CD4-positive, alpha-beta T cell (primary cell): ENCODE results near the gene RNF32. TPM values are rescaled to one million over a fixed set of nuclear protein-coding genes. Genes with fewer than 3 reads are reported as not detected.
"Not testable (repeated sequence)": the region's sequence is repeated elsewhere in the genome, so short reads cannot be mapped to it uniquely, and the experiment has no call there.

Experiments used
- ATAC-seq: fragments of 200-7000 bp; cut with Tn5 transposase; one replicate; pipeline ENCODE4 v1.10.0; 2022; ENCODE audit warnings: mild to moderate bottlenecking; ENCODE audit not compliant: poor library complexity
- CTCF ChIA-PET: fragments of 350-600 bp; sonication (Branson Sonifier 250); formaldehyde crosslinking; loops from one replicate; lab custom pipeline; 2021; ENCODE audit warnings: antibody characterized with exemption, inconsistent platforms; lab: Charles Lee
- POLR2A ChIA-PET: fragments of 350-600 bp; sonication (Branson Sonifier 250); formaldehyde crosslinking; loops from one replicate; lab custom pipeline; 2021; ENCODE audit warnings: antibody characterized with exemption, inconsistent platforms; lab: Charles Lee
- DNase-seq, 14 experiments: peaks; one replicate each; pipeline ENCODE4 v3.0.0-alpha.2; 2013 to 2020; ENCODE audit warnings: mixed read lengths in 2 of 14
- H3K27ac ChIP-seq, 2 donors: one replicate each; pipeline versions ENCODE4 v1.5.1 to v1.7.0; 2013; ENCODE audit warnings: low read length in 2 of 2, low read depth in 1 of 2, mild to moderate bottlenecking in 1 of 2
- H3K27me3 ChIP-seq, 2 experiments: 1 replicate in 1 of 2; 2 replicates in 1 of 2; pipeline versions ENCODE4 v1.6.1 to v1.7.0; 2013; ENCODE audit warnings: low read length in 2 of 2, control low read depth in 1 of 2, mild to moderate bottlenecking in 1 of 2, moderate library complexity in 1 of 2; ENCODE audit not compliant: insufficient read depth in 2 of 2, control insufficient read depth in 1 of 2
- H3K36me3 ChIP-seq: one replicate; pipeline ENCODE4 v1.6.1; 2013; ENCODE audit warnings: low read length, control low read depth; ENCODE audit not compliant: insufficient read depth
- H3K4me1 ChIP-seq: one replicate; pipeline ENCODE4 v1.6.1; 2013; ENCODE audit warnings: low read length, control low read depth; ENCODE audit not compliant: insufficient read depth
- H3K4me3 ChIP-seq: one replicate; pipeline ENCODE4 v1.5.1; 2013; ENCODE audit warnings: mild to moderate bottlenecking, low read length, moderate library complexity
- H3K9me3 ChIP-seq, 2 experiments: 1 replicate in 1 of 2; 2 replicates in 1 of 2; pipeline versions ENCODE4 v1.6.1 to v1.7.0; 2013; ENCODE audit warnings: low read length in 2 of 2, mild to moderate bottlenecking in 2 of 2, control low read depth in 1 of 2, moderate library complexity in 1 of 2; ENCODE audit not compliant: control insufficient read depth in 1 of 2, insufficient read depth in 1 of 2
- H3K27ac Mint-ChIP-seq: one replicate; pipeline ENCODE4 v1.8.0; 2020; ENCODE audit warnings: mixed read lengths
- H3K27me3 Mint-ChIP-seq: one replicate; pipeline ENCODE4 v1.8.0; 2021; ENCODE audit warnings: mixed read lengths
- H3K36me3 Mint-ChIP-seq: one replicate; pipeline ENCODE4 v1.8.0; 2021; ENCODE audit warnings: low read depth, mixed read lengths
- H3K4me1 Mint-ChIP-seq: one replicate; pipeline ENCODE4 v1.8.0; 2021; ENCODE audit warnings: low read depth, mixed read lengths
- H3K4me3 Mint-ChIP-seq: one replicate; pipeline ENCODE4 v1.8.0; 2020; ENCODE audit warnings: mild to moderate bottlenecking, mixed read lengths
- H3K9me3 Mint-ChIP-seq: one replicate; pipeline ENCODE4 v1.8.0; 2020; ENCODE audit warnings: mixed read lengths
- intact Hi-C, 2 experiments: fragments of 100-400 bp; cut with DNase I in 1 of 2; cut with micrococcal nuclease in 1 of 2; formaldehyde crosslinking; loops; one replicate each; pipeline versions ENCODE4 v1.15.1 to v1.9.0; 2023 to 2025; cut with DNase I, micrococcal nuclease
- total RNA-seq, 174 experiments: library from RNA in 2 of 174; stranded (reverse) in 2 of 174; gene quantifications; one replicate each; pipeline ENCODE4 v1.2.3 and lab custom pipeline; 2021 to 2026
- TF ChIP-seq, protein P1 (sequence below): fragments of 200-600 bp; IDR thresholded peaks from one replicate; pipeline ENCODE4 v1.8.0; 2022; ENCODE audit warnings: antibody characterized with exemption, mild to moderate bottlenecking

RNF32 gene
- total RNA-seq, 2 experiments from 2014 or later: 0.99 TPM; not detected in 1

DNA sequence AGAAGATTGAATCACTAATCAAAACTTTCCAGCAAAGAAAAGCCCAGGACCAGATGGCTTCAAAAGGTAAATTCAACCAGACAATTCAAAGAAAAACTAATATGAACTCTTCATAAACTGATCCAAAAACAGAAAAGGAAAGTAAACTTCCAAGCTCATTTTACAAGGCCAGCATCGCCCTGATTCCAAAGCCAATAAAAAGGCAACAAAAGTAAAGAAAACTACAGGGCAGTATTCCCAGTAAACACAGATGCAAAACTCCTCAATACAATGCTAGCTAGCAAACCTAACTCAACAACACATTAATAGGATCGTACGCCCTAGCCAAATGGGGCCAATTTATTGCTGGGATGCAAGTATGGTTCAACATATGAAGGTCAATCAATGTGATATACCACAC lies 53.1 kb downstream of the RNF32 start:
- Histone ChIP-seq H3K27me3 (no peaks in the 10 kb centered on the region), H3K36me3 (no peaks in the 10 kb centered on the region), H3K27ac (no peak overlapping the region), H3K9me3 (peaks cover 0 to 10% of the 10 kb centered on the region in 2 experiments), H3K4me1 (no peaks in the 10 kb centered on the region), H3K4me3 (no peak overlapping the region)
- DNase-seq (no peak), ATAC-seq (no peak)
- Mint-ChIP-seq H3K27ac (no peak overlapping the region), H3K9me3 (peaks cover 3% of the 10 kb centered on the region), H3K27me3 (no peaks in the 10 kb centered on the region), H3K36me3 (peaks cover 63% of the 10 kb centered on the region), H3K4me1 (peaks cover 4% of the 10 kb centered on the region), H3K4me3 (no peak overlapping the region)
- ChIA-PET CTCF (no interaction called here), POLR2A (no interaction called here)
- TF ChIP-seq, protein P1, sequence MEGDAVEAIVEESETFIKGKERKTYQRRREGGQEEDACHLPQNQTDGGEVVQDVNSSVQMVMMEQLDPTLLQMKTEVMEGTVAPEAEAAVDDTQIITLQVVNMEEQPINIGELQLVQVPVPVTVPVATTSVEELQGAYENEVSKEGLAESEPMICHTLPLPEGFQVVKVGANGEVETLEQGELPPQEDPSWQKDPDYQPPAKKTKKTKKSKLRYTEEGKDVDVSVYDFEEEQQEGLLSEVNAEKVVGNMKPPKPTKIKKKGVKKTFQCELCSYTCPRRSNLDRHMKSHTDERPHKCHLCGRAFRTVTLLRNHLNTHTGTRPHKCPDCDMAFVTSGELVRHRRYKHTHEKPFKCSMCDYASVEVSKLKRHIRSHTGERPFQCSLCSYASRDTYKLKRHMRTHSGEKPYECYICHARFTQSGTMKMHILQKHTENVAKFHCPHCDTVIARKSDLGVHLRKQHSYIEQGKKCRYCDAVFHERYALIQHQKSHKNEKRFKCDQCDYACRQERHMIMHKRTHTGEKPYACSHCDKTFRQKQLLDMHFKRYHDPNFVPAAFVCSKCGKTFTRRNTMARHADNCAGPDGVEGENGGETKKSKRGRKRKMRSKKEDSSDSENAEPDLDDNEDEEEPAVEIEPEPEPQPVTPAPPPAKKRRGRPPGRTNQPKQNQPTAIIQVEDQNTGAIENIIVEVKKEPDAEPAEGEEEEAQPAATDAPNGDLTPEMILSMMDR: no peak
- intact Hi-C loops: no loop called here

DNA sequence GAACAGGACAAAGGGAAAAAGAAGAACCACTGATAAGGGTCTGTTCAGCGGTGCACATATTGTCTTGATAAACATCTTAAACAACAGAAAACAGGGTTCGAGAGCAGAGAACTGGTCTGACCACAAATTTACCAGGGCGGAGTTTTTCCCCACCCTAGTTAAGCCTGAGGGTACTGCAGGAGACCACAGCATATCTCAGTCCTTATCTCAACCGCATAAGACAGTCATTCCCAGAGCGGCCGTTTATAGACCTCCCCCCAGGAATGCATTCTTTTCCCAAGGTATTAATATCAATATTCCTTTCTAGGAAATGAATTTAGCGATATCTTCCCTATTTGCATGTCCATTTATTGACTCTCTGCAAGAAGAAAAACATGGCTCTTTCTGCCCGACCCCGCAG lies 56.7 kb downstream of the RNF32 start:
- POLR2A ChIA-PET, CTCF ChIA-PET: not testable (repeated sequence)

DNA sequence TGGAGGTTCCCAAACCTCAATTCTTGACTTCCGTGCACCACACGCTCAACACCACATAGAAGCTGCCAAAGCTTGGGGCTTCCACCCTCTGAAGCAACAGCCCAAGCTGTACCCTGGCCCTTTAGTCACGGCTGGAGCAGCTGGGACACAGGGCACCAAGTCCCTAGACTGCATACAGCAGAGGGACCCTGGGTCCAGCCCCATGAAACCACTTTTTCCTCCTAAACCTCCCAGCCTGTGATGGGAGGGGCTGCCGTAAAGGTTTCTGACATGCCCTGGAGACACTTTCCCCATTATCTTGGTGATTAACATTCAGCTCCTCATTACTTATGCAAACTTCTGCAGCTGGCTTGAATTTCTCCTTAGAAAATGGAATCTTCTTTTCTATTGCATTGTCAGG lies 57.9 kb downstream of the RNF32 start:
- peaks cover 91% of the 10 kb centered on the region for H3K36me3 Mint-ChIP-seq
- H3K27ac ChIP-seq, H3K9me3 Mint-ChIP-seq, H3K4me1 ChIP-seq, H3K27me3 Mint-ChIP-seq, H3K36me3 ChIP-seq, H3K27ac Mint-ChIP-seq, H3K4me3 Mint-ChIP-seq, DNase-seq, H3K4me3 ChIP-seq, CTCF ChIA-PET, intact Hi-C loops, H3K4me1 Mint-ChIP-seq, ATAC-seq, POLR2A ChIA-PET, H3K27me3 ChIP-seq: not testable (repeated sequence)
- peaks cover 0 to 17% of the 10 kb centered on the region in 2 experiments for H3K9me3 ChIP-seq

More for the DNA sequence above, 56.7 kb downstream of the RNF32 start:
- H3K36me3 ChIP-seq, H3K27me3 Mint-ChIP-seq, H3K27ac Mint-ChIP-seq, H3K4me3 ChIP-seq, H3K4me1 ChIP-seq, DNase-seq, H3K4me1 Mint-ChIP-seq, ATAC-seq, H3K27ac ChIP-seq, H3K27me3 ChIP-seq, intact Hi-C loops, H3K4me3 Mint-ChIP-seq: not testable (repeated sequence)
- peaks cover 0 to 11% of the 10 kb centered on the region in 2 experiments for H3K9me3 ChIP-seq
- peaks cover 93% of the 10 kb centered on the region for H3K36me3 Mint-ChIP-seq
- peaks cover 12% of the 10 kb centered on the region for H3K9me3 Mint-ChIP-seq

DNA sequence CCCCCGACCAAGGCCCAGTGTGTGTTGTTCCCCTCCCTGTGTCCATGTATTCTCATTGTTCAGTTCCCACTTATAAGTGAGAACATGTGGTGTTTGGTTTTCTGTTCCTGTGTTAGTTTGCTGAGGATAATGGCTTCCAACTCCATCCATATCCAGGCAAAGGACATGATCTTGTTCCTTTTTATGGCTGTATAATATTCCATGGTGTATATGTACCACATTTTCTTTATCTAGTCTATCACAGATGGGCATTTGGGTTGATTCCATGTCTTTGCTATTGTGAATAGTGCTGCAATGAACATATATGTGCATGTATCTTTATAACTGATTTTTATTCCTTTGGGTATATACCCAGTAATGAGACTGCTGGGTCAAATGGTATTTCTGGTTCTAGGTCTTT lies 61.2 kb downstream of the RNF32 start:
- H3K36me3 Mint-ChIP-seq: peaks cover 90% of the 10 kb centered on the region

More for the DNA sequence above, 61.2 kb downstream of the RNF32 start:
- H3K9me3 Mint-ChIP-seq: peaks cover 14% of the 10 kb centered on the region
- H3K4me1 ChIP-seq, H3K36me3 ChIP-seq, H3K27me3 ChIP-seq, POLR2A ChIA-PET, DNase-seq, H3K27ac ChIP-seq, H3K27me3 Mint-ChIP-seq, CTCF ChIA-PET, H3K4me3 ChIP-seq, H3K4me3 Mint-ChIP-seq, intact Hi-C loops, ATAC-seq, H3K4me1 Mint-ChIP-seq, H3K27ac Mint-ChIP-seq: not testable (repeated sequence)
- H3K9me3 ChIP-seq: peaks cover 0 to 19% of the 10 kb centered on the region in 2 experiments
